MCF 10A (cell line): Measurements from ENCODE around the gene MROH2A. TPM values are rescaled to one million over a fixed set of nuclear protein-coding genes. Genes with fewer than 3 reads are reported as not detected.

Experiments
- BruUV-seq: library from RNA; stranded (reverse); fragments of 400-500 nt; replicated peaks from 2 replicates; lab custom pipeline; 2021; lab: Mats Ljungman, UMichigan
- CTCF ChIA-PET: fragments of 300-600 bp; sonication (Branson Sonifier 250); formaldehyde crosslinking; extraction: SDS; loops from one replicate; lab custom pipeline; 2021; ENCODE audit warnings: antibody characterized with exemption, inconsistent platforms; lab: Yijun Ruan, JAX
- POLR2A ChIA-PET: fragments of 300-600, 350-650 bp; sonication (Branson Sonifier 250); formaldehyde crosslinking; extraction: SDS; loops from one replicate; lab custom pipeline; 2020; ENCODE audit warnings: antibody characterized with exemption, inconsistent platforms; lab: Yijun Ruan, JAX
- DNase-seq: peaks from one replicate; pipeline ENCODE4 v3.0.0-alpha.2; 2018; ENCODE audit not compliant: unreplicated experiment
- H3K27ac Mint-ChIP-seq: one replicate; pipeline ENCODE4 v1.8.0; 2022; ENCODE audit warnings: mild to moderate bottlenecking, low read depth, mixed read lengths; ENCODE audit not compliant: unreplicated experiment
- H3K27me3 Mint-ChIP-seq: one replicate; pipeline ENCODE4 v1.8.0; 2022; ENCODE audit warnings: mixed read lengths; ENCODE audit not compliant: insufficient read depth, unreplicated experiment
- H3K36me3 Mint-ChIP-seq: one replicate; pipeline ENCODE4 v1.8.0; 2022; ENCODE audit warnings: mild to moderate bottlenecking, moderate library complexity, mixed read lengths; ENCODE audit not compliant: insufficient read depth, unreplicated experiment
- H3K4me1 Mint-ChIP-seq: one replicate; pipeline ENCODE4 v1.8.0; 2022; ENCODE audit warnings: mixed read lengths; ENCODE audit not compliant: insufficient read depth, unreplicated experiment
- H3K4me3 Mint-ChIP-seq: one replicate; pipeline ENCODE4 v1.8.0; 2022; ENCODE audit warnings: mild to moderate bottlenecking, moderate library complexity, mixed read lengths; ENCODE audit not compliant: unreplicated experiment
- H3K9me3 Mint-ChIP-seq: one replicate; pipeline ENCODE4 v1.8.0; 2022; ENCODE audit warnings: mixed read lengths; ENCODE audit not compliant: unreplicated experiment
- intact Hi-C: fragments of 100-400 bp; cut with micrococcal nuclease; formaldehyde crosslinking; loops from 2 replicates; pipeline ENCODE4 v1.14.1; 2022
- total RNA-seq: library from RNA; stranded (reverse); gene quantifications from 2 replicates; pipeline ENCODE4 v1.2.3, GENCODE V29; 2022
- TF ChIP-seq, protein P1 (sequence below): fragments of 200-600 bp; IDR thresholded peaks from one replicate; pipeline ENCODE4 v1.8.0; 2022; ENCODE audit warnings: antibody characterized with exemption, mild to moderate bottlenecking; ENCODE audit not compliant: unreplicated experiment

MROH2A gene
- total RNA-seq, 1 experiment from 2014 or later, result not detected

DNA sequence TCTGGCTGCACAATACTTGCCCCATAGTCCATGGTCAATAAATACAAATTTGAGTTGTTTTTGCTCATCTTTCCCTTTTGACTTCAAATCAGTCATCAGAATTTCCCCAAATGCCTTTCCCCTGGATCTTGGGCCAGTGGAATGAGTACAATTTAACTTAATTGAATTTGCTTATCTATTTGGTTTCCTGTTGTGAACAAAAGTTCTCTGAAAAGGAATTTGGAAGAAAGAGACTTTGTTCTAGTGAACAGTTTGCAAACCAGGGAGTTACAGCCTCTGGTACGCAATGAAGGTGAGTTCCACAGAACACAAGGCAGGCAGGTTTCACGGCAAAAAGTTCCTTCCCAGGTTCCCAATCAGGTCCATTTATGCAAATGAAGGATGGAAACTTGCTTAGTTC, 19.3 kb upstream of the MROH2A start:
- ChIA-PET CTCF (interaction anchor here (0.9 kb wide), 1 partner anchor 40 kb away, joined by 3 read pairs; no protein-coding TSS in a partner anchor), POLR2A (no interaction called here)
- Mint-ChIP-seq H3K36me3 (no peaks in the 10 kb centered on the region), H3K27ac (no peak overlapping the region), H3K27me3 (no peaks in the 10 kb centered on the region), H3K4me1 (peaks cover 5% of the 10 kb centered on the region), H3K9me3 (no peaks in the 10 kb centered on the region), H3K4me3 (no peak overlapping the region)
- no TSS peak for BruUV-seq
- no peak for DNase-seq
- TF ChIP-seq, protein P1, sequence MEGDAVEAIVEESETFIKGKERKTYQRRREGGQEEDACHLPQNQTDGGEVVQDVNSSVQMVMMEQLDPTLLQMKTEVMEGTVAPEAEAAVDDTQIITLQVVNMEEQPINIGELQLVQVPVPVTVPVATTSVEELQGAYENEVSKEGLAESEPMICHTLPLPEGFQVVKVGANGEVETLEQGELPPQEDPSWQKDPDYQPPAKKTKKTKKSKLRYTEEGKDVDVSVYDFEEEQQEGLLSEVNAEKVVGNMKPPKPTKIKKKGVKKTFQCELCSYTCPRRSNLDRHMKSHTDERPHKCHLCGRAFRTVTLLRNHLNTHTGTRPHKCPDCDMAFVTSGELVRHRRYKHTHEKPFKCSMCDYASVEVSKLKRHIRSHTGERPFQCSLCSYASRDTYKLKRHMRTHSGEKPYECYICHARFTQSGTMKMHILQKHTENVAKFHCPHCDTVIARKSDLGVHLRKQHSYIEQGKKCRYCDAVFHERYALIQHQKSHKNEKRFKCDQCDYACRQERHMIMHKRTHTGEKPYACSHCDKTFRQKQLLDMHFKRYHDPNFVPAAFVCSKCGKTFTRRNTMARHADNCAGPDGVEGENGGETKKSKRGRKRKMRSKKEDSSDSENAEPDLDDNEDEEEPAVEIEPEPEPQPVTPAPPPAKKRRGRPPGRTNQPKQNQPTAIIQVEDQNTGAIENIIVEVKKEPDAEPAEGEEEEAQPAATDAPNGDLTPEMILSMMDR, result no peak
- intact Hi-C loops, result no loop called here

DNA sequence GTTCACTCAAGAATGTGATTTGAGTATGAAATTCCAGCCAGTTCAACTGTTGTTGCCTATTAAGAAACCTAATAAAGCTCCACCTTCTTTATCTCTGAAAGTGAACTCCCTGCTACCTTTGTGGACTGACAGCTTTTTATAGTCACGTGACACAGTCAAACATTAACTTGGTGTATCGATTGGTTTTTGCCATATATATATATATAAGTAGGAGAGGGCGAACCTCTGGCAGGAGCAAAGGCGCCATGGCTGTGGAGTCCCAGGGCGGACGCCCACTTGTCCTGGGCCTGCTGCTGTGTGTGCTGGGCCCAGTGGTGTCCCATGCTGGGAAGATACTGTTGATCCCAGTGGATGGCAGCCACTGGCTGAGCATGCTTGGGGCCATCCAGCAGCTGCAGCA, 18.1 kb upstream of the MROH2A start, which contains the start of gene UGT1A1:
Gene UGT1A1 (plus strand): TSS at position 228 of the 400 bp plus-strand sequence. CDS start 18 bp downstream, at position 246.
- POLR2A ChIA-PET, result no interaction called here
- TF ChIP-seq, protein P1, result no peak
- Mint-ChIP-seq H3K27me3 (no peaks in the 10 kb centered on the region), H3K36me3 (no peaks in the 10 kb centered on the region), H3K9me3 (no peaks in the 10 kb centered on the region), H3K4me3 (no peak within 1 kb of the TSS), H3K4me1 (peaks cover 15% of the 10 kb centered on the region), H3K27ac (no peak within 1 kb of the TSS)
- intact Hi-C loops, result no loop called here
- CTCF ChIA-PET, result interaction anchor here (0.8 to 1.9 kb wide), 2 partner anchors 48 to 102 kb away, joined by 3 to 4 read pairs; no protein-coding TSS in a partner anchor
- no TSS peak for BruUV-seq
- DNase-seq, result no peak

DNA sequence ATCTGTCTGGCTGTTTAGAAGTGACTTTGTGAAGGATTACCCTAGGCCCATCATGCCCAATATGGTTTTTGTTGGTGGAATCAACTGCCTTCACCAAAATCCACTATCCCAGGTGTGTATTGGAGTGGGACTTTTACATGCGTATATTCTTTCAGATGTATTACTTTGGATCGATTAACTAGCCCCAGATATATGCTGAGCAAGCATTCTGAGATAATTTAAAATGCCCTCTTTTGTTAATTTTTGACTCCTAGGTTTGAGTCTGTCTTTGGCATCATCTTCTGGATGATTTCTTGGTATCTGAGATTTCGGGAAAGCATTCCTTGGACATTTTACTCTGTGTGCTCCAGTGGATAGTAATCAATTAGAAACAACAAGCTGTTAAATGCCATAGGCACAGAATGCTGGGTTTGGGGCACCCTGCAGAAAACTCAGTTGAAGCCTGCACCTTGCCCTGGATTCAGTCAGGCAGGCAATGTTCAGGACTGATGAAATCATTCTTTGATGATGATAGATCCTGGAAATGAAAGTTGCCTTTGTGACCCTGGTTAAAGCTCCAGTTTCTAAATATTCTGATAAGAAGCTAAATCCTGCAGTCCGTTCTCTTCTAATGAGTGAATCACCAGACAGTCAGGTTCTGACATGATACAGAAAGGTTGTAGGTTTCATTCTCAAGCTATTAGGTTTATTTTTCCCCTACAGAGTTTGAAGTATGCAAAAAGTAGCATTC, 16.9 kb upstream of the MROH2A start:
- TF ChIP-seq, protein P1, result no peak
- peak overlapping the region; percentile 33 for H3K27ac Mint-ChIP-seq
- intact Hi-C loops, result no loop called here
- H3K4me1 Mint-ChIP-seq, result peaks cover 15% of the 10 kb centered on the region
- no peaks in the 10 kb centered on the region for H3K9me3 Mint-ChIP-seq
- BruUV-seq, result no TSS peak
- CTCF ChIA-PET, result interaction anchor here (1.9 kb wide), 1 partner anchor 50 kb away, joined by 4 read pairs; no protein-coding TSS in a partner anchor
- H3K27me3 Mint-ChIP-seq, result no peaks in the 10 kb centered on the region
- peak; percentile 10 for DNase-seq
- no peak overlapping the region for H3K4me3 Mint-ChIP-seq
- no peaks in the 10 kb centered on the region for H3K36me3 Mint-ChIP-seq
- POLR2A ChIA-PET, result interaction anchor here (0.6 to 1.1 kb wide), 4 partner anchors 9 to 1145 kb away, joined by 3 to 4 read pairs (median 3); no protein-coding TSS in a partner anchor

DNA sequence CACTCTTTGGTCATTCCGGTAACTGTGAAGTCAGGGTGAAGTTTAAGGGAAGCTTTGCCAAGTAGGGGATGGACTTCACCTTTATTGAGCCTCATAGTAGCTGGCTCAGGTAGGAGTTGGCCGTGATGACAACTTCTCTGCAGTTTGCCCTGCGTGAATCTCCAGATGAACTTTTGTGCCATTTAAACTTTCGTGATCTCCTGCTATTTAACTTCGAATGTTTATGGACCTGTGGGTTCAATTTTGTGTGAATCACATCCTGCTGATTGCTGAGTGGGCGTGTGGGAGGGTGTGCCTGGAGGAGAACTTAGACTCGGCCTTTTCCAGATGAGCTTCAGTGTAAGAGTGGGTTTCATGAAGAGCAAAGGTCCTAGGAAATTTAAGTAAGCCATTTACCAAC, 13.9 kb upstream of the MROH2A start:
- Mint-ChIP-seq H3K27ac (no peak overlapping the region), H3K36me3 (no peaks in the 10 kb centered on the region), H3K4me1 (peaks cover 15% of the 10 kb centered on the region), H3K9me3 (no peaks in the 10 kb centered on the region), H3K4me3 (no peak overlapping the region), H3K27me3 (no peaks in the 10 kb centered on the region)
- TF ChIP-seq, protein P1, result no peak
- ChIA-PET POLR2A (interaction anchor here (0.7 to 1.3 kb wide), 2 partner anchors 12 to 1982 kb away, joined by 3 read pairs; no protein-coding TSS in a partner anchor), CTCF (no interaction called here)
- intact Hi-C loops, result no loop called here
- BruUV-seq, result no TSS peak
- peak; percentile 26 for DNase-seq
